Activated T-cell treated with anti-CD3 and anti-CD28 coated beads for 48 hours (primary cell): ENCODE results near the gene C10orf67.
"Not testable (repeated sequence)": the region's sequence is repeated elsewhere in the genome, so short reads cannot be mapped to it uniquely, and the experiment has no call there.

Experiments used
- DNase-seq: peaks from one replicate; pipeline ENCODE4 v3.0.0-alpha.2; 2020; ENCODE audit warnings: low read depth

The C10orf67 gene

DNA sequence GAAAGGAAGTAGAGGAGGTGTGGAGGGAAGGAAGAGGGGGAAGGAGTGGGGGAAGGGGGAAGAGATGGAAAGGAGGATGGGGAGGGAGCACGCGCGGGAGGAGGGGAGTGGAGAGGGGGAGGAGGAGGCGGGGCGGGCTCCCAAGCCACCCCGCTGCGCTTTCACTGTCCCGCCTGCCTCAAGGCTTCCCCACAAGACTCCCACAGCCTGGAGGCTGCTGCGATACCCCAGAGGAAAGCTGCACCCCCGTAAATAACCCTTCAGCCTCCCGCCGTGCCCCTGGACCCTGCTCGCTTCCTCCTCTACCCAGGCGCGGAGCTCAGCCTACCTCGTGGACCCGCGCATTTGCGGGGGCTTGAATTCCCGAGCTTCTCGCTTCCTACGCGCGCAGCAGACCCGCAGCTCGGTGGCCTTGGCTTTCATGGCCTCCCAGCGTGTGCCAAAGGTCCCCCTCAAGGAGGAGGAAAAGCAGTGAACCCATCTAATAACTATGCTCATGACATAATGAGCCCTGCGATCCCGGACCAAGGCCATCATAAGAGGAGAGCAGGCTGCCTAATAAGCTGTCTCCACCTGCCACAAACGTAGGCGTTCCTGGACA is at the start of gene C10orf67:
Gene C10orf67, minus strand, starts transcription at position 557 of the 601 bp plus-strand sequence. Its CDS starts 23 bp downstream, at position 534.
- DNase-seq, result no peak

DNA sequence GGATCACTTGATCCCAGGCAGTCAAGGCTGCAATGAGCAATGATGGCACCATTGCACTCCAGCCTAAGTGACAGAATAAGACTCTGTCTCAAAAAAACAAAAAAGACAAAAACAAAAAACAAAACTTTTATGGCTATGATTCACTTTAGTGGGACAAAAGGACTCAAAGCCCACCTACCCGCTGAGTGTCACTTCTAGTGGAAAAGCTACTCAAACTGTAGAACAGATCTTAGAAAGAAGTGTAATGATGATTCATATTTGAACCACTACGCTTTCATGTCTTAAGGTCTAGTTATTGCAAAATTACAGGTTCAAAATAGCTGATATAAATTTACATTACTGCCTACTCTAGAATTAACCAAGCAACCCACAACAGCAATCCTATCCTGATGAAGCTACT is 47.2 kb upstream of the C10orf67 start:
- DNase-seq, result peak; percentile 4

DNA sequence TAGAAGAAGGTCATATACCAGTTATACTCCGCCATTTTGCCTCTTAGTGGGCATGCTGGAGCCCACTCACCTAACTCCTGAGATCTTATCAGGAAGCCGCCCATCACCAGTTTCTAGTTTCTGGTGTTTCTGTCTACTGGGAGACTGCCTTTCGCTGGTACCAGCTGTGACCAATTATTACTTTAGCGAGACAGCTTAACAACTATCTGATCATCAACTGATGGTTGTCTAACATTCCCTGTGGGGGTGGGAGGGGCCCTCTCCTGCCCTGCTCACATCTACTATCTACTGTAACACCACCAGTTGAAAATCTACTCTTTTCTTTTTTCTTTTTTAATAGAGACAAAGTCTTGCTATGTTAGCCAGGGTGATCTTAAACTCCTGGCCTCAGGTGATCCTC is 46.2 kb upstream of the C10orf67 start:
- DNase-seq, result no peak

DNA sequence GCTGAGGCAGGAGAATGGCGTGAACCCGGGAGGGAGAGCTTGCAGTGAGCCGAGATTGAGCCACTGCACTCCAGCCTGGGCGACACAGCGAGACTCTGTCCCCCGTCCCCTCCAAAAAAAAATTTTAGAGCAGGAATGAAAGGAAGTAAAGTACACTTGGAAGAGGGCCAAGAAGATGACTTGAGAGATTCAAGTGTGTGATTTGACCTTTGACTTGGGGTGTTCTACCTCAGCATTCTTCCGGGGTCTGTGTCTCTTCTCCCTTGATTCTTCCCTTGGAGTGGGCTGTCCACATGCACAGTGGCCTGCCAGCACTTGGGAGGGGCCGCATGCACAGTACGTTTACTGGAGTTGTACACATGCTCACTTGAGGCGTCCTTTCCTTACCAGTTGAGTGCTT is 45.8 kb upstream of the C10orf67 start:
- not testable (repeated sequence) for DNase-seq

DNA sequence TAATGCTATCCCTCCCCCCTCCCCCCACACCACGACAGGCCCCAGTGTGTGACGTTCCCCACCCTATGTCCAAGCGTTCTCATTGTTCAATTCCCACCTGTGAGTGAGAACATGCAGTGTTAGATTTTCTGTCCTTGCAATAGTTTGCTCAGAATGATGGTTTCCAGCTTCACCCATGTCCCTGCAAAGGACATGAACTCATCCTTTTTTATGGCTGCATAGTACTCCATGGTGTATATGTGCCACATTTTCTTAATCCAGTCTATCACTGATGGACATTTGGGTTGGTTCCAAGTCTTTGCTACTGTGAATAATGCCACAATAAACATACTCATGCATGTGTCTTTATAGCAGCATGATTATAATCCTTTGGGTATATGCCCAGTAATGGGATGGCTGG is 42.9 kb upstream of the C10orf67 start:
- not testable (repeated sequence) for DNase-seq

DNA sequence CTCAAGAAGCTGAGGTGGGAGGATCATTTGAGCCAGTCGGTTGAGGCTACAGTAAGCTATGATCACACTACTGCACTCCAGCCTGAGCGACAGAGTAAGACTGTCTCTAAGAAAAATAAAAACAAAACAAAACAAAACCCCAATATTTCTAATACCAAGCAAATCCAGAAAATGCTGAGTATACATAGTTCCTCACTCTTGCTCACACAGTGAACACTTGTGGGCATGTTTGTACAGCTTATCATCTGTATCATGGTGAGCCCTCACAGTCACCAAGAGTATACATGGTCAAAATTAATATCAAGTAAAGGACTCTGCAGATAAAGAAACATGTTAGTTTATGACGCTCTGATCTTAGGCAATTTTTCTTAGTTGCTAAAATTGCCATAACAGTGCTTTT is 41.5 kb upstream of the C10orf67 start:
- no peak for DNase-seq

DNA sequence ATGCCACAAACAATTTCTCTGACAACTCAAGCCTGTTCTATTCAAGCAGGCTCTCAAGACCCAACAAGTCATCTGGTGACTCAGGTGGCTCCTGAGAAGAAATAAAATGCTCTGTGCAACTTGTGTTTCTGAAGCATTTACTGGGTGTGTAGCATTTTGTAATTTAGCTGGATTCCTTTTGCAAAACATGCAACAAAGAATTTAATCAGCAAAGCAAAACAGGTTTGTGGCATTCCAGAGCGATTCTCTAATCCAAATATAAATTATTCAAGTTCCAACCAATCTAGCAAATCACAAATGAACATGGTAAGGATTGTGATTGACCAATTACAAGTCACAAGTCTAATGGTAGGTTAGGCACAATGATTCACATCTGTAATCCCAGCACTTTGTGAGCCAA is 39.8 kb upstream of the C10orf67 start:
- DNase-seq, result no peak

DNA sequence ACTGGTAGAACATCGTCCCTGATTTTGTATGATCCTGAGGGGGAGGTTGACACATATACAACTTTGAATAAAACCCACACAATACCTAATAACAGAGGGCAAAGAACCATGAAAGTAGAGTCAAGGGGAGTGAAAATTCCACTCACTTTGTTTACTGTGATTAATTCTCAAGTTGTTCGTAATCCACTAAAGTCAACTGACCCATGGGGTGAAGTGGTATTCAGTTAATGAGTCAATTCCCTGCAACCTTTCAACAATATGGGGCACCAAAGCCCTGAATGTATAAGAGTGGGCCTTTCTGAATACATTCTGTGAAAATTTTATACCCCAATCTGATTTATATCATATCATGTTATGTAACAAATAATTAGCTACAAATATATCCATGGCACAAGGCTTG is 39.0 kb upstream of the C10orf67 start:
- DNase-seq, result no peak

DNA sequence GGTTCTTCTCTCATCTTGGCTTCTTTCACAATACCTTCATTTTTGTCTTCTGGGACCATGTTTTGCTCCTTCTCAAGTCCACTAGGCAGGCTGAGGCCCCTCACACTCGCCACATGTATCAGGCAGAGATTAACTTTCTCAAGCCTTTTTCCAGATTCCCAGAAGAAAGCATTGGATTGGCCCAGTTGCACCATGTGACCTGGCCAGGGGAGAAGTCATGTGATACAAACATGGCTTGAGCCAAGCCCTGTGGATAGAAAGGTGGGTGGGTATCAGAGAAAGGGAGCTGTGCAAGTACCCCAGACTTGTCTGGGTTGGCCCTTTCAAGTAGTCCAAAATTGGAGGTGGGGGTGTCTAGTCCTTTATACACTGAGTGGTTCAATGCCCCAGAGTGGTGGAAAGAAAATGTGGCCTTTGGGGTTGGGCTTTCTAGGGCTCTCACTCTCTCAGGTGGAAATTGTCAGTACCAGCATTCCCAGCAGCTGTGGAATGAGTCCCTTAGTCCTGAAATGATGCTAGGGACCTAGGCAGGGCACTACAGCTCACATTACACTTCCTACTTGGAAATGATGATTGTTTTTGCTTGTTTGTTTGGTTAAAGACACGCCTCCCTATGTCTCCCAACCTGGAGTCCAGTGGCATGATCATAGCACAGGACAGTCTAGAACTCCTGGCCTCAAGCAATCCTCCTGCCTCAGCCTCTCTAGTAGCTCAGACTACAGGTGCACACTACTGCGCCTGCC is 36.9 kb upstream of the C10orf67 start:
- DNase-seq, result no peak

DNA sequence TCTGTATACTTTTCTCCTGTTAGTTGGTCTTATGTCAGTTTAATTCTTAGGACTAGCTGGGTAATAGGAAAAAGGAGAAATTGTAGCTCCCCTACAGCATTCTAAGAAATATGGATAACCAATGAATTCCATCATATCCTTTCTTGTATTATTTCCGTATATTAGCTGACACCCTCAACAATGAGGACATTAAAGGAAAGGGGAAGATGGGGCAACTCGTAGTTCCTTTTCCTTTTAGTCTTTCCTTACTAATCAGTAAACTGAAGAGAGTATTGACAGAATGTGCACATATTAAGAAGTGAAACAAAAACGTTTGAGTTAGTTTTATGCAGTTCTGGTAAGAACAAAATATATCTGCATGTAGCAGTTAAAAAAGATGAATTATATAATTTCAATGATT is 35.1 kb upstream of the C10orf67 start:
- no peak for DNase-seq

DNA sequence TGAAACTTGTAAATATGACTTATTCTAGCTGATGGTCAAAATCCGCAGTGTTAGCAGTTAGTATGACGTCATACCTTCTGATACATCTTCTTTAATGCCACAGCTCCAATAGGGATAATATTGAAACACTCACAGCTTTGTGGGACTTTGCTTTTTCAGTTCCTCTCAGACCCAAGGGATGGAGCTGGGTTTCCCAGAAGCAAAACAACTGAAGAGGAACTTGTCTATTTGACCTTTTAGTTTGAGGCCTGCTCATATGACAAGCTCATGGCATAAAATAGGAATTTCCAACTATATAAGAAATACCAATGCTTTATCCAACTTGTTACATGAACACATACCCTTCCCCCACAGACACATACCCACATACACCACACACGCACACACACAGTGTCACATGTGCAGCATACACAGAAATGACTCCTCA is 31.6 kb upstream of the C10orf67 start:
- DNase-seq, result no peak

DNA sequence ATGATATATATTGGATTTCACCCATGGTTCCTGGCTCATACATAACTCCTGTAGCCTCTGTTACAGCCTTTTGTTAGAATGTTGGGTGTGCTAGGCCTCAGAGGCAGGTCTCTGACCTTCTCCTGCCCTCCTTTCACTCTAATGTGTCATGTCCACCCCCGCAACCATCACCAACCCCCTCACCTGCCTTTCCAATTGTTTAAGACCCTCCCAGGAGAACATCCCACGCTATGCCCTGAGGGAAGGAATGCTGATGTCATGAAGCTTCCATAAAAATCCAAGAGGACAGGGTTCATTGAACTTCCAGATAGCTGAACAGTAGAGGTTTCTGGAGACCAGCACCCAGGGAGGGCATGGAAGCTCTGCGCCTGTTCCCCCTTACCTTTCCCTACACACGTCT is 30.8 kb upstream of the C10orf67 start:
- DNase-seq, result no peak

DNA sequence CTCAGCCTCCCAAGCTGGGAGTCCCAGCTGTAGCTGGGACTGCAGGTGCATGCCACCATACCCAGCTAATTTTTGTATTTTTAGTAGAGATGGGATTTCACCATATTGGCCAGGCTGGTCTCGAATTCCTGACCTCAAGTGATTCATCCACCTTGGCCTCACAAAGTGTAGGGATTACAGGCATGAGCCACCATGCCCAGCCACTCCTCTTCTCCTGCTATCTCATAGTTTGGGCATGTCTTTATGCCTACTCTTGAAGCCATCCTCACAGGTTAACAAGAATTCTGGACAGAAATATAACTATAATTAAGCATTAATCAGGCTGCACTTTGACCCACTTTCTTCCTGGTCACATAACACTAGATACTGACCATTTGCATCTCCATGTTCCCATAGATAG is 28.6 kb upstream of the C10orf67 start:
- DNase-seq, result no peak

DNA sequence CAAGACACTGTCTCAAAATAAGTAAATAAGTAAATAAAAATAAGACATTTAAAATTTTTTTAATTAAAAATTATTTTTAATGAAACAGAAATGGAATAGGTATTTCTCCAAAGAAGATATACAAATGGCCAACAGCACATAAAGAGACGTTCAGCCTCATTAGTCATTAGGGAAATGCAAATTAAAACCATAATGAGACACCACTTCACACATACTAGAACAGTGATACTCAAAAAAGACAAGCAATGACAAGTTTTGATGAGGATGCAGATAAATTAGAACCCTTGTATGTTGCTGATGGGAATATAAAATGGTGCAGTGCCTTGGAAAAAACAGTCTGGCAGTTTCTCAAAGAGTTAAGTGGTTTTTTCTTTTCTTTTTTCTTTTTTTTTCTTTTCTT is 26.5 kb upstream of the C10orf67 start:
- DNase-seq, result no peak

DNA sequence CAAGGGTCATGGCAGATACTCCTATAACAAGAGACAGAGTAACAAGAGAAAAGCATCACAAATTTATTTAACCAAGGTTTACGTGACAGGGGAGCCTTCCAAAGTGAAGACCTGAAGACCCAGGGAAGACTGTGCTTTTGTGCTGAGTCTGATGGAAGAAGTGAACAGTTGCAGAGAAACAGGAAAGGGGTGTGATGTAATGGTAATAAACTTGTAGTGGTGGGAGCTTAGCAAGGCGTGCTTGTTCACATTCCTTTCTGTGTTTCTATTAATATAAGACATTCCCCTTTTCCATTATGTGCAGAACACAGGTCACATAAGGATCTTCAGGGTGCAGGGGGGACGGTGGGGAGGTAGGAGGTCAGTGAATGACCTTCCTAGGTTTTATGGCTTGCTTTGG is 25.5 kb upstream of the C10orf67 start:
- no peak for DNase-seq

DNA sequence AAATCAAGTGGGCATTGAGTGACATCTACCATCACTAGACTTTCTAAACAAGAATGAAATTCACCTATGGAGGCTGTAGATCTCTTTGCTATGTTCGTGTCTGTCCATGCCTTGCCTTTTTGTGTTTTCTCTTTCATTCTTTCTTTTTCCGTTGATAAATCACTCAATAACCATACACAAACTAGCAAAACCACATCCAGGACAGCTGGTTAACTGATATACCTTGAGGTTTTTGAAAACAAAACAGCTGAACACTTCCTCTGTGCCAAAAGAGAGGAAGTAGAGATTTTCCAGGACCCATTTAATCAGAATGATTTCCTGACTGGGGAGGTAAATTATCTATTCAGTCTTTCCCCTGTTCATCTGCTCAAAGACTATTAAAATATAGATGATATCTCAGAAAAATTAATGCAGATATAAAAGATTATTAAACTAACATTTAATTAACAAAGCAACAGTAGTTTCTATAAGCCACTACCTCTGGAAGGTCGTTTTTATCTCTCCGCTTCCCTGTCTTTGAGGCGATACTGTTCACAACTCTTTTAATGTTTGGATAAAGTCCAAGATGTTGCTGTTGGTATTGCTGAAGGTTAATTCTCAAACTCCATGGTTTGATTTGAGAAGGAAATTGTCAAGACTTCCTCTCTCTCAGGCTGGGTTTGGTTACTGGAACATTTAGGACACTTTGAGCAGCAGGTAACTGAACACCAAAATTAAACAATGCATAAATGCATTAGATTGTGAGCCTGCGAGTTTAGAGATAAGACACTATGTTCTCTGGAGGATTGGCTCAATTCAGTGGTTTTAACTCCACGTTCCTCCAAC is 24.4 kb upstream of the C10orf67 start:
- no peak for DNase-seq

DNA sequence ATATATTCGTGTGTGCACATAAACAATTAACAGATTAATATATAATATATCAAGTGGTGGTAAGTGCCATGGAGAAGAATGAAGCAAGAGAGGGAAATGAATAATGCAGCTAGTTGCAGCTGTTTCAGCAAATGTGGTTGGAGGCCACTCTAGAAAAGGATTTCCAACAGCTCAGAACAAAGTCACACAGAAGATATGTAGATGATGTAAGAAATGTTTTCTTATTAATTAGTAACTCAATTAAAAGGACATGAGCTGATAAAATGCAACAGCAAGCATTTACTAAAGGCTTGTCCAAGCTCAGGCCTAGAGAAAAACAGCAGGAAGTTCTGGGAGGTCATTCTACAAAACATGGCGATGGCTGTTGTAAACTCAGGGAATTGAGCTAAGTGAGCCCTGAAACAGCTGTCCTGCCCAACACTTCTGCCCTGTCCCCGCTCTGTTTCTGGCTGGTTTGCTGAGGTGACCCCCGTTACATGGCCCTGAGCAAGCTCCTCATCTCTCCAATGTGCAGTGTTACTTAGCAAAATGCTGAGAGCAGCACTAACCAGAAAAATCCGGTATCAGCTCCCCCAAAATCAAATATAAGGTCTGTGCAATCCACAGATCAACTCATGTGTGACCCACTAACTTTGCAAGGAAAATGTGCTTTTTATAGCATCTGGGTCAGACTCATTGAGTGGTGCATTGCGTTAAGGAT is 23.4 kb upstream of the C10orf67 start:
- no peak for DNase-seq

DNA sequence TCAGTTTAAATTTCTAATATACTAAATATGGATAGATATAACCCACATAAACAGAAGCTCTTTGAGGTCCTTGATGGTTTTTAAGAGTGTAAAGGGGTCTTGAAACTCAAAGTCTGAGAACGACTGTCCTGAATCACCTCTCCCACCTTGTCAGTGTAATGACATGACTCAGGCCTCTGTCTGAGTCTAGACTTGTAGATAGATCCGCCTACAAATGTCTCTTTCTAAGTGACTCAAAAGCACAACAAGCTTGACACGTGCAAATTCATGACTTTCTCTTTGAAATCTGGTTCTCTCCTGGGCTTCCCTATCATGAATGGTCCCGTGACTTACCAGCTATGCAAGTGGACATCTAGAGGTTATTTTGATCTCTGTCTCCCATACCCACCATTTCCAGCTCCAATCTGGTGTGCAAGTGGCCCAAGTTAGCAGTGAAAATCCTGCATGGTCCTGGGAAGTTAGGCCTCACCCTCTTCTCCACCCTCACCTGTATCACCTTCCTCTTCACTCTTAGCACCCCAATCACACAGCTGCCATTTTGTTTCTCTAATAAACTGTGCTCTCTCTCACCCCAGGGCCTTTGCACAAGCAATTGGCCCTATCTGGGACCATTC is 20.9 kb upstream of the C10orf67 start:
- DNase-seq, result not testable (repeated sequence)

DNA sequence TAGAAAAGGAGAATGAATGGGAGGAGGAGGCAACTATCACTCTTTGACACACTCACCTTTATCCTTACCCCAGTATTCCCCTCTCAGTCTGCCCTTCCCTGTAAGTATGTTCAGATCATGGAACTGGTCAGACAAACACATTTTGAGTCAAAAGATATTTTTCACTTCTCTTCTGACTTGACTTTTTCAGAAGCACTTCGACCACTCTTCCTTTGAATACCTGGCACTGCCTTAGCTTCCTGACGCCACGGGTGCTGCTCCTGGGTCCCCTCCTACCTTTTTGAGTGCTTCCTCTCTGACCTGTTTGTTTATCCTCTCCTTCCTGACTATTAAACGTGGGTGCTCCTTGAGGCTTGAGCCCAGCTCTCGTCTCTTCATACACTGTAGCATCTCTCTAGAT is 19.8 kb upstream of the C10orf67 start:
- DNase-seq, result peak; percentile 29

DNA sequence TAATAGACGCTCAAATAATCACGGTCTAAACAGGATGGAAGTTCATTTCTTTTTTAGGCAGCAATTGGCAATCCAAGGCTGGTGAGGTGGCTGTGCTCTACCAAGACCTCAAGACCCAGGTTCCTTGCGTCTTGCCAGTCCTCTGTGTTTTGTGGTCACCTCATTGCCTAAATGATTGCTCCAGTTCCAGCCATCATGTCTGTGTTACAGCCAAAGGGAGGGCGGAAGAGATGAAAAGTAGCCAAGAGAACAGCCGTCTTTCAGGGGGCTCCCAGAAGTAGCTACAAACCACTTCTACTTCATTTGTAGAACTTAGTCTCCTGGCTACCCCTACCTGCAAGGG is 19.2 kb upstream of the C10orf67 start:
- DNase-seq, result no peak

DNA sequence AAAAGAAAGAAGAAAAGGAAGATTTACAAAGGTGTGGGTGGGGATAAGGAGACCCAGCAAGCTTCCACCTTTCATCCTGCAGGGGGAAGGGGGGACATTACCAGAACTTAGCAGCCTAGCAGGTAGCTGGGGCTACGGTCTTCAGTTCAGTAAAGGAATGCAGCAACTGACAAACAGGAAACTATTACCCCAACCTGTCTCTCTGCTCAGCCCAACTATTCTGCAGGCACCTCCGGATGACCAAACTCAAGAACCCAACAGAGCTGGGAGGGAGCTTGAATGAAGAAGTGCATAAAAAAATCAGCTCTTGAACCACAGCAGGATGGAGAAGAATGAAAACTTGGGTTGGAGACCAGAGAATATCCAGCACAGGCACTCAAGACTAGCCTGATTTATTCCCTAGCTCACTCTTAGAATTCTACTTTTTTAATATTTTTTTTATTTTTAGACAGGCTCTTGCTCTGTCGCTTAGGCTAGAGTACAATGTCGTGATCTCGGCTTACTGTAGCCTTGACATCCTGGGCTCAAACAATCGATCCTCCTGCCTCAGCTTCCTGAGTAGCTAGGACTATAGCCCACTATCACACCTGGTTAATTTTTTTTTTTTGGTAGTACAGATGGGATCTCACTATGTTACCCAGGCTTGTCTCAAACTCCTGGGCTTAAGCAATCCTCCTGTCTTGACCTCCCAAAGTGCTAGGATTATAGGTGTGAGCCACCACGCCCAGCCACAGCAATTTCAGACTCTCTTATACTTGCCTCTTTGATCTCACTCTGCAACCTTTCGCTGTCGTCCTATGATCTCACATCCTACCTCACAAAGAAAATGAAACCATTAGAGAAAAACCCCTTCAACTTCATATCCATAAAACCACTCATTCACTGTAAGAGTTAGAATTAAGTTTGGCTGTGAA is 18.5 kb upstream of the C10orf67 start:
- DNase-seq, result no peak
